Panc1 (cell line): ENCODE data around the gene PTPN4. TPM values are rescaled to one million over a fixed set of nuclear protein-coding genes. Genes with fewer than 3 reads are reported as not detected.

Experiments used
- ATAC-seq: fragments of 200-7000 bp; cut with Tn5 transposase; 2 replicates; pipeline ENCODE4 v1.9.1; 2020; ENCODE audit warnings: mild to moderate bottlenecking, moderate library complexity
- BruUV-seq: library from RNA; stranded (reverse); fragments of 400-500 nt; replicated peaks from 2 replicates; lab custom pipeline; 2021; lab: Mats Ljungman, UMichigan
- CTCF ChIA-PET: fragments of 300-600 bp; sonication (Branson Sonifier 250); formaldehyde crosslinking; loops from one replicate; lab custom pipeline; 2022; ENCODE audit warnings: antibody characterized with exemption; lab: Charles Lee
- POLR2A ChIA-PET: fragments of 300-600 bp; sonication (Branson Sonifier 250); formaldehyde crosslinking; loops from one replicate; lab custom pipeline; 2022; ENCODE audit warnings: antibody characterized with exemption; lab: Charles Lee
- DNase-seq: peaks from one replicate; pipeline ENCODE4 v3.0.0-alpha.2; 2010; ENCODE audit warnings: low read depth, low spot score
- H3K27ac ChIP-seq: 2 replicates; pipeline ENCODE4 v1.5.1; 2011; ENCODE audit warnings: mild to moderate bottlenecking, low read length, inconsistent platforms
- H3K27me3 ChIP-seq: fragments of 200-500 bp; sonication (Bioruptor generic); 2 replicates; pipeline ENCODE4 v1.6.0; 2014; ENCODE audit warnings: low read length, inconsistent platforms; ENCODE audit not compliant: control insufficient read depth, insufficient read depth
- H3K36me3 ChIP-seq: fragments of 200-500 bp; sonication (Bioruptor generic); 2 replicates; pipeline ENCODE4 v1.5.1; 2014; ENCODE audit warnings: inconsistent platforms, mild to moderate bottlenecking, low read length, moderate library complexity; ENCODE audit not compliant: control insufficient read depth, insufficient read depth
- H3K4me1 ChIP-seq: 2 replicates; pipeline ENCODE4 v1.5.1; 2011; ENCODE audit warnings: inconsistent platforms, mild to moderate bottlenecking, low read length, moderate library complexity; ENCODE audit not compliant: control insufficient read depth, insufficient read depth
- H3K4me3 ChIP-seq, 2 experiments: 2 replicates each; pipeline ENCODE4 v1.5.1; 2011 to 2012; ENCODE audit warnings: low read depth in 2 of 2, low read length in 2 of 2, mild to moderate bottlenecking in 2 of 2, inconsistent platforms in 1 of 2, moderate library complexity in 1 of 2
- H3K9me3 ChIP-seq: fragments of 200-500 bp; sonication (Bioruptor generic); 2 replicates; pipeline ENCODE4 v1.5.1; 2014; ENCODE audit warnings: low read depth, mild to moderate bottlenecking, inconsistent platforms, low read length, moderate library complexity; ENCODE audit not compliant: control insufficient read depth, insufficient read depth
- CTCF ChIP-seq: fragments of 450-650 bp; IDR thresholded peaks from 2 replicates; pipeline ENCODE4 v1.5.1; 2017; ENCODE audit warnings: mild to moderate bottlenecking
- POLR2AphosphoS5 ChIP-seq: IDR thresholded peaks from 2 replicates; pipeline ENCODE4 v1.6.1; 2012; ENCODE audit warnings: mild to moderate bottlenecking, low read depth, low read length, moderate library complexity
- REST ChIP-seq, 2 experiments: IDR thresholded peaks; 2 replicates each; pipeline ENCODE4 v1.6.1; 2011 to 2012; ENCODE audit warnings: low read depth in 2 of 2, control low read depth in 1 of 2, low read length in 1 of 2, mild to moderate bottlenecking in 1 of 2, moderate library complexity in 1 of 2; ENCODE audit not compliant: insufficient read depth in 1 of 2
- SIN3A ChIP-seq: IDR thresholded peaks from 2 replicates; pipeline ENCODE4 v1.6.1; 2012; ENCODE audit warnings: low read depth, mild to moderate bottlenecking, low read length, moderate library complexity, borderline replicate concordance; ENCODE audit not compliant: insufficient read depth
- TCF7L2 ChIP-seq: IDR thresholded peaks from 2 replicates; pipeline ENCODE4 v1.6.1; 2011; ENCODE audit warnings: mild to moderate bottlenecking, low read depth, low read length, inconsistent platforms
- in situ Hi-C: cut with HindIII; loops from 2 replicates; pipeline ENCODE4 v1.10.0; 2016; ENCODE audit warnings: low sequenced_read_pairs, low pct_unique_long_range_greater_than_20kb
- intact Hi-C: fragments of 100-400 bp; cut with micrococcal nuclease; formaldehyde crosslinking; loops from one replicate; pipeline ENCODE4 v1.10.0; 2022; ENCODE audit not compliant: unreplicated experiment
- total RNA-seq: library from RNA; stranded (reverse); gene quantifications from one replicate; pipeline ENCODE4 v1.2.1, GENCODE V29; 2021; ENCODE audit not compliant: unreplicated experiment

PTPN4 gene
- total RNA-seq, 1 experiment from 2014 or later = 45.9 TPM

- no TSS peak for BruUV-seq
- Histone ChIP-seq H3K36me3 (no peaks in the 10 kb centered on the region), H3K4me3 (no peak overlapping the region), H3K9me3 (no peaks in the 10 kb centered on the region), H3K27ac (no peak overlapping the region), H3K4me1 (no peaks in the 10 kb centered on the region), H3K27me3 (no peaks in the 10 kb centered on the region)
- intact Hi-C loops = no loop called here
- POLR2A ChIA-PET = no interaction called here
- no peak for TF ChIP-seq SIN3A
- TF ChIP-seq CTCF = no peak
- DNase-seq (no peak), ATAC-seq (no peak)
- CTCF ChIA-PET = no interaction called here
- in situ Hi-C loops = no loop called here
Observed at GRCh38 chr2:119838179-119838578, 78.5 kb downstream of the PTPN4 start.

- DNase-seq (no peak), ATAC-seq (no peak)
- Histone ChIP-seq H3K4me1 (no peaks in the 10 kb centered on the region), H3K9me3 (peaks cover 1% of the 10 kb centered on the region; the same call in 1 of the 2 replicates), H3K36me3 (no peaks in the 10 kb centered on the region), H3K4me3 (no peak overlapping the region), H3K27ac (no peak overlapping the region), H3K27me3 (no peaks in the 10 kb centered on the region)
- in situ Hi-C loops = no loop called here
- CTCF ChIA-PET = no interaction called here
- no peak for TF ChIP-seq TCF7L2
- TF ChIP-seq REST (IDR thresholded peaks at IDR 0.05; ENCODE audit: insufficient read depth in 1 of 2, low read depth in 2 of 2, low read length in 1 of 2) = no peak
- no peak for TF ChIP-seq POLR2AphosphoS5
- no peak for TF ChIP-seq CTCF
- no peak for TF ChIP-seq SIN3A
- intact Hi-C loops = no loop called here
- POLR2A ChIA-PET = interaction anchor here (1.1 kb wide), 1 partner anchor 19 kb away, joined by 3 read pairs; no protein-coding TSS in a partner anchor
- BruUV-seq = no TSS peak
Observed at GRCh38 chr2:119841550-119841949, 81.8 kb downstream of the PTPN4 start.
